A673 (cell line): ENCODE results near the gene HMCN1.

Source experiments
- EZH2 ChIP-seq: fragments of 200-600 bp; sonication (generic); IDR thresholded peaks from 2 replicates; pipeline ENCODE4 v1.6.1; 2017; ENCODE audit warnings: borderline replicate concordance, low read depth, mild to moderate bottlenecking, mixed read lengths, antibody characterized with exemption, low read length; ENCODE audit not compliant: poor library complexity, severe bottlenecking
- TF ChIP-seq, protein P1 (sequence below): fragments of 300-800, 200-600 bp; sonication (generic); conservative IDR thresholded peaks from 2 replicates; pipeline ENCODE4 v1.5.1; 2017; ENCODE audit warnings: low read depth, mild to moderate bottlenecking, antibody characterized with exemption, low read length, moderate library complexity, mixed read lengths

DNA sequence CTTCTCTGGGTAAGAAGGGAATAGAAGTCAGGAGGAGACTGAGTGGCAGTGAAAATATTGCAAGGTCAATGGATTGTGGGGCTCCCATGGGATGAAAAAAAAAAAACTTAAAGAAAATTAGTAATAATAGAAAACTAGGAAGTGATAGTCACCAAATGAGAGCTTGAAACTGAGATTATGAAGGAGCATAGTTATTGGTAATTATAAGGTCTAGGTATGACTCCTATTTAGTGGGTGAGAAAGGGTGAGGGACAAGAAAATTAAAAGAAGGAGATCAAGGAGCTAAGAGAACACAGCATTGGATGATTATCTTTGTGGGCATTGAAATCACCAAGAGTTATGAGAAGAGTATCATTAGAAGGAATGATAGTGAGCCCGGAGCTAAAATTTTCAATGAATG, 339.5 kb downstream of the HMCN1 start:
- TF ChIP-seq, protein P1, sequence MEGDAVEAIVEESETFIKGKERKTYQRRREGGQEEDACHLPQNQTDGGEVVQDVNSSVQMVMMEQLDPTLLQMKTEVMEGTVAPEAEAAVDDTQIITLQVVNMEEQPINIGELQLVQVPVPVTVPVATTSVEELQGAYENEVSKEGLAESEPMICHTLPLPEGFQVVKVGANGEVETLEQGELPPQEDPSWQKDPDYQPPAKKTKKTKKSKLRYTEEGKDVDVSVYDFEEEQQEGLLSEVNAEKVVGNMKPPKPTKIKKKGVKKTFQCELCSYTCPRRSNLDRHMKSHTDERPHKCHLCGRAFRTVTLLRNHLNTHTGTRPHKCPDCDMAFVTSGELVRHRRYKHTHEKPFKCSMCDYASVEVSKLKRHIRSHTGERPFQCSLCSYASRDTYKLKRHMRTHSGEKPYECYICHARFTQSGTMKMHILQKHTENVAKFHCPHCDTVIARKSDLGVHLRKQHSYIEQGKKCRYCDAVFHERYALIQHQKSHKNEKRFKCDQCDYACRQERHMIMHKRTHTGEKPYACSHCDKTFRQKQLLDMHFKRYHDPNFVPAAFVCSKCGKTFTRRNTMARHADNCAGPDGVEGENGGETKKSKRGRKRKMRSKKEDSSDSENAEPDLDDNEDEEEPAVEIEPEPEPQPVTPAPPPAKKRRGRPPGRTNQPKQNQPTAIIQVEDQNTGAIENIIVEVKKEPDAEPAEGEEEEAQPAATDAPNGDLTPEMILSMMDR: no peak
- no peak for TF ChIP-seq EZH2
